ENCODE data around the gene TM4SF18. TPM values are rescaled to one million over a fixed set of nuclear protein-coding genes. Genes with fewer than 3 reads are reported as not detected.
"Not testable (repeated sequence)": the region's sequence is repeated elsewhere in the genome, so short reads cannot be mapped to it uniquely, and the experiment has no call there.

TM4SF18 gene
- 29.8 TPM for polyA plus RNA-seq (ENCODE audit: insufficient read length)
- long read RNA-seq, donor 1, transcript TM4SF18-201 (6 exons, 3,852 nt) = major isoform, 8 of 8 reads
- long read RNA-seq, donor 1, partial matches to known transcripts = 0 of 8 reads
- long read RNA-seq, donor 1, other reads (novel, unspliced or antisense) = 0 of 8 reads
- long read RNA-seq, donor 2, transcript TM4SF18-201 (6 exons, 3,852 nt) = major isoform, 11 of 15 reads
- long read RNA-seq, donor 2, partial matches to known transcripts = 0 of 15 reads
- long read RNA-seq, donor 2, other reads (novel, unspliced or antisense) = 0 of 15 reads
- long read RNA-seq, donor 3, transcript TM4SF18-201 (6 exons, 3,852 nt) = major isoform, 13 of 15 reads
- long read RNA-seq, donor 3, partial matches to known transcripts = 0 of 15 reads
- long read RNA-seq, donor 3, other reads (novel, unspliced or antisense) = 0 of 15 reads
- long read RNA-seq, donor 4 = 0 reads
- long read RNA-seq, donor 5, transcript TM4SF18-203 (5 exons, 907 nt) = minor isoform, 5 of 18 reads
- long read RNA-seq, donor 5, transcript TM4SF18-201 (6 exons, 3,852 nt) = major isoform, 13 of 18 reads
- long read RNA-seq, donor 5, partial matches to known transcripts = 0 of 18 reads
- long read RNA-seq, donor 5, other reads (novel, unspliced or antisense) = 0 of 18 reads
- long read RNA-seq, donor 6, transcript TM4SF18-201 (6 exons, 3,852 nt) = major isoform, 11 of 18 reads
- long read RNA-seq, donor 6, partial matches to known transcripts = 5 of 18 reads
- long read RNA-seq, donor 6, other reads (novel, unspliced or antisense) = 0 of 18 reads
- long read RNA-seq, donor 7, transcript TM4SF18-201 (6 exons, 3,852 nt) = major isoform, 13 of 16 reads
- long read RNA-seq, donor 7, partial matches to known transcripts = 0 of 16 reads
- long read RNA-seq, donor 7, other reads (novel, unspliced or antisense) = 0 of 16 reads
- long read RNA-seq, donor 8, partial matches to known transcripts = 0 of 4 reads
- long read RNA-seq, donor 8, other reads (novel, unspliced or antisense) = 0 of 4 reads

DNA sequence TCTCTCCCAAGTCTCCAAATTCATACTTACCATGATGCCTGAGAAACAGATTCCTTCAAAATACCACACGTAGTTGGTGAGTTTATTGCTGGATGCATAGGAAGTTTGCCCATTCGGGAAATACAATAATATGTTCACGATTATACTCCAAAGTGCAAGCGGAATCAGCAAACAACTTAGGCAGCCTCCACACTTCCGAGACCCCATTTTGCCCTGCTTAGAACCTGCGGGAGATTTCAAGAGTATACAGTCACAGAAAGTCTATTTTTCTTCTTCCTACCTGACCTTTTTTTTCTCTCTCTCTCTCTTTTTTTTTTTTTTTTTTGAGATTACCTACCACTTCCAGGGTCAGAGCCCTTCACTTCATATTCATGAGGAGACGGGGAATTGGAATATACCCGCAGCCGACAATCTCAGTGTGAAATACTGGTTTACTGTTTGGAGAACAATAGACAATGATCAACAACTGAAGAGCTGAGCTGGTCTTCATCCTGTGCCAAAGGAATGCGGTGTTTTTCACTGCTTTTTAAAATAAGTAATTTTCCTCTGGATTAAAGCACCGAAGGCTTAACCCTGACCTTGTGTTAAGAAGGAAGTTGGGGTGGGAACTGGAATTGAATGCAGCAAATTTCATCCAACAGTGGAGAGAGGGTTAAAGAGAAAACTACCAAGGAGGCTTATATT, at the start of gene TM4SF18:
TM4SF18 (minus strand) TSS at position 461 of the 684 bp plus-strand sequence; CDS start at position 207, 254 bp downstream.
- DNase-seq = no peak

- DNase-seq = no peak
Observed at GRCh38 chr3:149382518-149382917, 49.1 kb upstream of the TM4SF18 start.

GRCh38 chr3:149382101-149382467, 48.6 kb upstream of the TM4SF18 start:
- no peak for DNase-seq

- DNase-seq = no peak
Observed at GRCh38 chr3:149381173-149382100, 48.0 kb upstream of the TM4SF18 start.

DNA sequence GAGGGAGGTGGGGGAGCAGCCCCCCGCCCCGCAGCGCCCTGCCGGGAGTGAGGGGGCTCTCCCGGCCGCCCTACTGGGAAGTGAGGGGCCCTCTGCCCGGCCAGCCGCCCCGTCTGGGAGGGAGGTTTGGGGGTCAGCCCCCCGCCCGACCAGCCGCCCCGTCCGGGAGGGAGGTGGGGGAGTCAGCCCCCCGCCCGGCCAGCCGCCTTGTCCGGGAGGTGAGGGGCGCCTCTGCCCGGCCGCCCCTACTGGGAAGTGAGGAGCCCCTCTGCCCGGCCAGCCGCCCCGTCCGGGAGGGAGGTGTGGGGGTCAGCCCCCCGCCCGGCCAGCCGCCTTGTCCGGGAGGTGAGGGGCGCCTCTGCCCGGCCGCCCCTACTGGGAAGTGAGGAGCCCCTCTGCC, 46.8 kb upstream of the TM4SF18 start:
- DNase-seq = not testable (repeated sequence)

GRCh38 chr3:149378478-149379309, 45.3 kb upstream of the TM4SF18 start:
- DNase-seq = no peak

DNA sequence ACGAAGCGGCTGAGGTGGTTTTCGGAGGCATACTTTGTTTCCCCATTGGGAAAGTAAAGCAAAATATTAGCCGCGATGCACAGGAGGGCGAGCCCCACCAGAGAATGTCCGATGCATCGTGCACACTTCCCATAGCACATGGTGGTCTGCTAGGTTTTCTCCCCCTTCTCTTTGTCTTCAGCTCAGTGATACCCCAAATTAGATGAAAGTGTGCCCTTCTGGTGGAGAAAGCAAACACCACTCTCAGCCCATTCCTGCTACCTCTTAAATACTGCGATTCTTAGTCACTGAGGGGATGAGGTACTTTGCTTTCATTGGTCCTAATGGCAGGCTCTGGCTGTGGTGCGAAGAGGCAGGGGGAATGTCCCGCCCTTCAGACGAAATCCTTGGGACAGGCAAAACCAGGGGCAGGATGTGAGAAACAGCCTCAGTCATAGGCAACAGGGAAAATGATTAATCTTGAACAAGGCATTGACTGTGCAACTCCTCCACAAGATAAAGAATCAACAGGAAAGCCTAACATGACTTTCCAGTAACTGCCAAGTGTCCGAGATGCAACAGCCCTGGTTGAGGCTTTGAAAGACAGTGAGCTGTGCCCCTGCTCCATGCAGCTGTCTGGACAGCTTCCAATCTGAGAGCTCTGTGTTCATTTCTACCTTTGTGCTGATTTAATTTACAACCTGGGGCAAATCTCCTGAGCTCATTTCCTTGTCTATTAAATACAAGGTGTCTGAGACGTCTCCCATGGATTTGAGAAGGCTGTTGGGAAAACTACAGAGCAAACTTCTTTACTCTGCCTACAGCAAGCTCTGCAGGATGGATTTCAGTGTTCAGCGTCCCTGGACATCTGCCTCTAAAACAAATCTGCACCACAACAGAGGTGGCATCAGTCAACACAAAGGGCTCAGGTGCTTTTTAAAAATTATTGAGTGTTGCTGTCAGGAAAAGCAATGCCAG, 44.2 kb upstream of the TM4SF18 start, which contains the start of gene TM4SF1:
TM4SF1 (minus strand) TSS at position 242 of the 957 bp plus-strand sequence; CDS start at position 140, 102 bp downstream.
- DNase-seq = peak; percentile 29

DNA sequence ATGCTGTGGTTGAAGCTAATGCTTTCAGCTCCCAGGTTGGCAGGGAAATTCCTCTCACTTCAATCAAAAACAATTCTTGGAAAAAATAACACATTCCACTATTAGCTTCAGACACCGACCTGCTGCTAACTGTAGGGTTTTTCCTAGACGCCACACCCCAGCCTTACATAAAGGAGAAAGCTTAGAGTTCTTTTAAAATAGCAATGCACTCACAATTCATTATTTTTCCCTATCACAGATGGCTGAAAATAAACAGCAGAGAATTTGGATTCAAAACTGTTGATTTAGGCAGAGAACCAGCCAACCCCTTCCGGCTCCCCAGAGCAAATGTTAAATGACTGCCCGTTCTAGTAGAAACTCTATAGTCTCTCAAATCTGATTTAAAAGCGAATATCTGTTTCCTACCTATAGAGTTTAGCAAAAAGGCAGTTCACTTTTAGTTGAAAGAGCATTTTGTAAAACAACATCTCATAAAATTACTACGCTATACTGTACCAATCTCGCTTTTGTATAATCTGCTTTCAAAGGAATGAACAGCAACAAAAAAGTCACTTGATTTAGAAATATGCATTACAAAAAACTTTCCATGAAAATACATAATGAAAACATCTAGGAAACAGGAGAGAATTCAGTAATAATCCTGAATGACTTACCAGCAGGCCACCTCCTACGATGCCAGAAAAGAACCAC, 43.4 kb upstream of the TM4SF18 start:
- no peak for DNase-seq

DNA sequence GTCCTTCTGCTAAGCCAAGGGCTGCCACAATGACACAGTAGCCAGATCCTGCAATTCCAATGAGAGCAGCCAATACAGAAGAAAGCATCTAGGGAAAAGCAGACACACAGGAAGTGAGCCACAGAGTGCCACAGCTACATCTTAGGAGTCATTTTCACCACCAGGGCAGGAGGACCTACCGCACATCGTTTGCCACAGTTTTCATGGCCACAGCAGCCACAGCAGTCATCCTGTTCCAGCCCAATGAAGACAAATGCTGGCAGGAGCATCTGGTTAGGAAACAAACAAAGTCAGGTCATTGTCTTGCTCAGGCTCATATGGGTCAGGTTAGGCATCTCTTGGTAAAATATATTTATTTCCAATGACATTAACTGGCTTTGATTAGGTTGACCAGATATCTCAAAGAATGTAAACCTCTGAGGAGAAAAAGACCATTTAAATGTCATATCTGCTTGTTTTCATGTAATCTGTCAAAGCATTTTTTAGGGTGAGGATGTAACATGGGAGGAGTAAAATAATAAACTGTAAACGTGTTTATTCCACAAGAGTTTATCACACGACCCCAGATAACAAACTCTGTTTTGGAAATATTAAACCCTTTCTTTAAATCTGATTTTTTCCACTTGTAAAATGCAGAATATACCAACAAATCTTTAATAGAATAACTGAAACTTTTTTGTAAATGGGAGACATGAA, 42.2 kb upstream of the TM4SF18 start:
- no peak for DNase-seq

DNA sequence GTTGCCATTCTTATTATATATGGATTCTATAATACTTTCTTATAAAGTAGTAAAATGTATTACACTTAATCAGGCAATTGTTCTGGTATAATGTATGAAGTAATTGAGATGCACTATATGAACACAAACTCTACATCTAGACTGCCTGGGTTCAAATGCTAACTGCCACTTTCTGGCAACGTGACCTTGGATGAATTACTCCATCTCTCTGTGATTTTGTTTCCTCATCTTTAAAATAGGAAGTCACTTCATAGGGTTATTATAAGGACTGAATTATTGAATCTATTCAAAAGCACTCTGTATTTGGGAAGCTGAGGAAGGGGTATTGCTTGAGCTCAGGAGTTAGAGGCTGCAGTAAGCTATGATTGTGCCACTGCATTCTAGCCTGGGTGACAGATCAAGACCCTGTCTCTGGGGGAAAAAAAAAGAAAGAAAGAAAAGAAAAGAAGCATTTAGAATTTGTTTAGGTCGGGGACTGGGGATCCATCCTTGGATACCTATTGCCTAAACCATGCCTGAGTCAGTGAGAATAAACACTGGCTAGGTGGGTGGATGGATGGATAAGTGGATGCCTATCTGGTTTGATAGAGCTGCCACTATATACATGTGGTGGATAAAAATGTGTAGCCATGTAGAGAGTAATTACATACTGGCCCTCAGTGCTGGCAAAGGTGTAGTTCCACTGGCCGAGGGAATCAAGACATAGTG, 41.5 kb upstream of the TM4SF18 start:
- no peak for DNase-seq

GRCh38 chr3:149374391-149374790, 41.0 kb upstream of the TM4SF18 start:
- no peak for DNase-seq

DNA sequence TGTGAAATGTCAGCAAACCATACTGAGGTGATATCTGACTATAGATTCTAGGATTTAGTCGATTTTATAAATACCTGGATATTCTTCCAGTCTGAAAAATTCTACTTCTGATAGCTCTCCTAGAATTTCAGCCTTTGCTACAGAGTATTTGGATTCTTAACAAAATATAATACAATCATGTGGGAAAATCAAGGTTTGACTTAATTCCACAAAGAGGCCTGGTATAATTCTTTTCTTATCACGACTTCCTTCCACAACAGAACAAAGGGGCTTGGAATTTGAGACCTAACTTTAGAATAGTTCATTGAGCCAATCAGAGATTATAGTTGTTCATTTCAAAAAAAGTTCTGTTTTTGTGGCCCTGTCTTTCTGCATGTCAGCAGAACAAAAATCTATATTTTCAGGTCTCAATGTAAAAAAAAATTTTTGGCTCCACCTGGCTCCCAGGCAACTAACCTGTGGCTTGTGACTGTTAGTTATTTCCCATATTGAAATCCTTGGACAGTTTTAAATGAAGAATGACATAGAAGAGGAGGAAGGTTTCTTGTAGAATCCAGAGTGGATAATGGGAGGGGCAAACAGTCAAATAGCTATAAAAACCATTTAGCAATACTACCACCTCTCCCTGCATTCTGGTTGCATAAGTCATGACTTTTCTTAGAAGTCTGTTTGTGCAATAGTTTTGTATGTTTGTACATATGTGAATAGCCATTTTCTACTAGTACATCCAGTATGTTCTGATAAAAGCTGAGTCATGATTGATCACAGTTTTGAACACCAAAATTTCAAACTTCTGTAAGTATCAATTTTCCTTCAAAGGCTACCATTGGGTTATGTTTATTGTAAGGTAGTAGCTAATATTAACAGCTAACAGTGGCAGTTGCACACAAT, 40.0 kb upstream of the TM4SF18 start:
- no peak for DNase-seq

- no peak for DNase-seq
Observed at GRCh38 chr3:149371723-149372114, 38.3 kb upstream of the TM4SF18 start.

DNA sequence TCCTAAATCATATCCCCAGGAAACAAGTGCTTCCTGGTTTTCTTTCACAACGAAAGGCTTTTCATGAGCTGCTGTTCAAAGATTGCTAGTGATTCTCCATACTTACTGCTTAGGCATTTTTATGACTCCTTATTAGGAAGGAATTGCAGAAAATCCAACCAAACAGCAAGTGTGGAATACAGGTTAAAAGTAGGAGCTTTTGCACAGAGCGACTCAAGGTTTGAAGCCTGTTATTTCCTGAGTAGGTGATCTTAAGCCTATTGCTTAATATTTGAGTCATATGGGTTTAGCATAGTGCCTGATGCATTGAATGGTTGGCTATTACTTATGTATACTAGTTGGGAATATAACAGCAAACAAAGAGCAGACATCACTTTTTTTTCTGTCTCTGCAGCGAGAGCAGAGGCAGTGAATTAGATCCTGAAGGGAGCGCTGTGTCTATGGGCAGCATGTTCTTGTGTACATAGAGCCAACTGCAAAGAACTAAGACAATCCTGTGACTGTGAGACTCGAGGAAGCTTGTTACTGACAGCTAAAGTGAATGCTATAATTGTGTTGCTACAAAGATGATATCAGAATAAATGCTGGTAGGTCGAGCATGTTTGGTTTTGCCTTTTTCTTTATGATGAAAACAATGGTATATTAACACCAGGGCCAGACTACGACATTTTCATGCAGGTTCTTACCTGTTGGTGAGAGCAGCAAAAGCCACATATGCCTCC, 37.7 kb upstream of the TM4SF18 start:
- DNase-seq = no peak
